Measurements from ENCODE around the gene KAT8. TPM values are rescaled to one million over a fixed set of nuclear protein-coding genes. Genes with fewer than 3 reads are reported as not detected.
A peak's percentile ranks its signal among the peaks of the same experiment; 100 is the strongest.

KAT8 gene
- total RNA-seq, 2 donors from 2014 or later = 58.0 to 64.3 TPM

DNA sequence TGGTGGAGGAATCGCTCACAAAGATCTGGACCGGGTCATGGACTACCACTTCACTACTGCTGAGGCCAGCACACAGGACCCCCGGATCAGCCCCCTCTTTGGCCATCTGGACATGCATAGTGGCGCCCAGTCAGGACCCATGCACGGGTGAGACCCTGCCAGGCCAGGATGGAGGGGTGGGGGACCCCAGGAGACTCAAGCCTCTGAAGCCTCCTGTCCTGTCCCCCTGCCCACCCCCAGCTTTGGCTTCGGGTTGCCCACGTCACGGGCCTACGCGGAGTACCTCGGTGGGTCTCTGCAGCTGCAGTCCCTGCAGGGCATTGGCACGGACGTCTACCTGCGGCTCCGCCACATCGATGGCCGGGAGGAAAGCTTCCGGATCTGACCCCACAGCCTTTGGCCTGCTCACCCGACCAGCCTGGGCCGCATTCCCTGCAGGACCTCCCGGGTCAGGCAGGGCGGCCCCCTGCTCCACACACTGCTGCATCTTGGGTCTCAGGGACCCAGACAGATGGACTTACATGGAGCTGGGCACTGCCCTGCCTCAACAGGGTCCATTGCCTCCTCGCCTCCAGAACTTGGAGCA, 5.5 kb upstream of the KAT8 start:
- Histone ChIP-seq H3K27ac (peak overlapping the region; percentile 63 to 70), H3K4me1 (peaks cover 0 to 46% of the 10 kb centered on the region in 2 donors)

DNA sequence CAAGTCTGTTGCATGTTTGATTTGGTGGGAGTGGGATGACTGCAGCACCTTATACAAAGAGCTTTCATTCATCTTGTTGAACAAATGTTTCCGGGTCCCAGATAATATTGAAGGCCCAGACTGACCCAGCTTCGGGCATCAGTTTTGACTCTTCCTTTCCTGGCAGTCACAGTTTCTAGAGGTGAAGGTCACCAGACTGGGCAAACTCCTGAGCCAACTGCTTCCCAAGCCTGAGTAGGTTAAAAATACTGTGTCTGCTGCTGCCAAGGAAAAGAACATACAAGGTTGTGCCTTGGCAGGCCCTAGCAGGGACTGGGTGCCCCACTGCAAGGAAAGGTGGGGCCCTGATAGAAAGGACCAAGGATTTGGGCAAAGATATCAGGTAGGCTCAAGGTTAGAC, 4.8 kb upstream of the KAT8 start:
- H3K4me1 ChIP-seq = peaks cover 0 to 47% of the 10 kb centered on the region in 2 donors
- H3K36me3 ChIP-seq = peaks cover 29% of the 10 kb centered on the region
- no peak for DNase-seq (ENCODE audit: low spot score)
- no peaks in the 10 kb centered on the region for H3K27me3 ChIP-seq
- peak overlapping the region; percentile 63 to 70 for H3K27ac ChIP-seq
- no peaks in the 10 kb centered on the region for H3K9me3 ChIP-seq
- TF ChIP-seq, protein P1, sequence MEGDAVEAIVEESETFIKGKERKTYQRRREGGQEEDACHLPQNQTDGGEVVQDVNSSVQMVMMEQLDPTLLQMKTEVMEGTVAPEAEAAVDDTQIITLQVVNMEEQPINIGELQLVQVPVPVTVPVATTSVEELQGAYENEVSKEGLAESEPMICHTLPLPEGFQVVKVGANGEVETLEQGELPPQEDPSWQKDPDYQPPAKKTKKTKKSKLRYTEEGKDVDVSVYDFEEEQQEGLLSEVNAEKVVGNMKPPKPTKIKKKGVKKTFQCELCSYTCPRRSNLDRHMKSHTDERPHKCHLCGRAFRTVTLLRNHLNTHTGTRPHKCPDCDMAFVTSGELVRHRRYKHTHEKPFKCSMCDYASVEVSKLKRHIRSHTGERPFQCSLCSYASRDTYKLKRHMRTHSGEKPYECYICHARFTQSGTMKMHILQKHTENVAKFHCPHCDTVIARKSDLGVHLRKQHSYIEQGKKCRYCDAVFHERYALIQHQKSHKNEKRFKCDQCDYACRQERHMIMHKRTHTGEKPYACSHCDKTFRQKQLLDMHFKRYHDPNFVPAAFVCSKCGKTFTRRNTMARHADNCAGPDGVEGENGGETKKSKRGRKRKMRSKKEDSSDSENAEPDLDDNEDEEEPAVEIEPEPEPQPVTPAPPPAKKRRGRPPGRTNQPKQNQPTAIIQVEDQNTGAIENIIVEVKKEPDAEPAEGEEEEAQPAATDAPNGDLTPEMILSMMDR (IDR thresholded peaks at IDR 0.05) = no peak
- H3K4me3 ChIP-seq = no peak overlapping the region

More for the DNA sequence above, 5.5 kb upstream of the KAT8 start:
- DNase-seq (ENCODE audit: low spot score) = no peak
- Histone ChIP-seq H3K9me3 (no peaks in the 10 kb centered on the region), H3K4me3 (no peak overlapping the region), H3K27me3 (no peaks in the 10 kb centered on the region), H3K36me3 (peaks cover 29% of the 10 kb centered on the region)
- TF ChIP-seq, protein P1 (IDR thresholded peaks at IDR 0.05) = no peak

- DNase-seq (ENCODE audit: low spot score) = no peak
- peaks cover 0 to 48% of the 10 kb centered on the region in 2 donors for H3K4me1 ChIP-seq
- H3K27me3 ChIP-seq = no peaks in the 10 kb centered on the region
- no peaks in the 10 kb centered on the region for H3K9me3 ChIP-seq
- TF ChIP-seq, protein P1 (IDR thresholded peaks at IDR 0.05) = no peak
- peaks cover 29% of the 10 kb centered on the region for H3K36me3 ChIP-seq
- peak overlapping the region; percentile 63 to 70 for H3K27ac ChIP-seq
- no peak overlapping the region for H3K4me3 ChIP-seq
These were observed 4.0 kb upstream of the KAT8 start for GRCh38 chr16:31113121-31114120.

- Histone ChIP-seq H3K27me3 (no peaks in the 10 kb centered on the region), H3K9me3 (no peaks in the 10 kb centered on the region), H3K27ac (peak overlapping the region in 1 of 2 donors; percentile 70), H3K4me3 (no peak overlapping the region), H3K36me3 (peaks cover 35% of the 10 kb centered on the region), H3K4me1 (peaks cover 0 to 48% of the 10 kb centered on the region in 2 donors)
- no peak for DNase-seq (ENCODE audit: low spot score)
- TF ChIP-seq, protein P1 (IDR thresholded peaks at IDR 0.05) = no peak
These were observed 3.0 kb upstream of the KAT8 start for GRCh38 chr16:31114468-31114867.

DNA sequence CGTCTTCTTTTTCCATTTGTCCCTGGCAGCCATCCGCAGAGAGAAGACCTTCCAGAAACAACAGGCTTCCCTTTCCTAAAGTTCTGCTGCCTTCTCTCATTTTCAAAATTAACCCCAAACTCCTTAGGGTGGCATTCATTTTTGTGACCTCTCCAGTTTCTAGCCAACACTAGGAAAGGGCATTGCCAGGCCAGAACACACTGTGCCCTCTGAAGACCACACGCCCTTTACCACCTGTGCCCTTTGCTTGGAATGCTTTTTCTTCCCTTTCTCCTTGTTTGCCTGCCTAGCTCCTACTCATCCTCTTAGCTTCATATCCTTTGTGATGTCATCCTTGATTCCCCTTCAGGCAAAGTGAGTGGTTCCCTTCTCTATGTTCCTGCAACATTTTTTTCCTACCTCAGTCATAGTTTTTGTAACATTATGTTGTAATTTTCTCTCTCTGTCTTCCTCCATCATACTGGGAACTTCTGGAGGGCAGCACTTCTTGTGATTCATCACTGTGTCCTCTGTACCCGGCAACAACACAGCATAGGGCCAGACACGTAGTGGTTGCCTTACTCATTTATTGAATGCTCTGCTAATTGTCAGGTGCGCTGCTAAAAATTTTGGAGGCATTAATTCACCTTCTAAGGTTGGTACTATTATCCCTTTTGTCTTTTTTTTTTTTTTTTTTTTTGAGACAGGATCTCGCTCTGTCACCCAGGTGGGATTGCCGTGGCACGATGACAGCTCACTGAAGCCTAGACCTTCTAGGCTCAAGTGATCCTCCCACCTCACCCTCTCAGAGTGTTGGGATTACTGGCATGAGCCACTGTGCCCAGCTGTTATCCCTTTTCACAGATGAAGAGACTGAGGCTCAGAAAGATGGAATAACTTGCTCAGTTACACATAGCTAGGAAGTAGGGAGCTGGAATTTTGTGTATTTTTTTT, 1.0 kb downstream of the KAT8 start:
- peaks cover 47% of the 10 kb centered on the region for H3K36me3 ChIP-seq
- H3K4me3 ChIP-seq = peak overlapping the region; percentile 80 to 86
- H3K4me1 ChIP-seq = peaks cover 0 to 36% of the 10 kb centered on the region in 2 donors
- TF ChIP-seq, protein P1 (IDR thresholded peaks at IDR 0.05) = no peak
- H3K27ac ChIP-seq = peak overlapping the region; percentile 93 to 99
- H3K9me3 ChIP-seq = no peaks in the 10 kb centered on the region
- no peak for DNase-seq (ENCODE audit: low spot score)
- H3K27me3 ChIP-seq = no peaks in the 10 kb centered on the region
